ENCODE data around the gene ATF4. TPM values are rescaled to one million over a fixed set of nuclear protein-coding genes. Genes with fewer than 3 reads are reported as not detected.

ATF4 gene, protein sequence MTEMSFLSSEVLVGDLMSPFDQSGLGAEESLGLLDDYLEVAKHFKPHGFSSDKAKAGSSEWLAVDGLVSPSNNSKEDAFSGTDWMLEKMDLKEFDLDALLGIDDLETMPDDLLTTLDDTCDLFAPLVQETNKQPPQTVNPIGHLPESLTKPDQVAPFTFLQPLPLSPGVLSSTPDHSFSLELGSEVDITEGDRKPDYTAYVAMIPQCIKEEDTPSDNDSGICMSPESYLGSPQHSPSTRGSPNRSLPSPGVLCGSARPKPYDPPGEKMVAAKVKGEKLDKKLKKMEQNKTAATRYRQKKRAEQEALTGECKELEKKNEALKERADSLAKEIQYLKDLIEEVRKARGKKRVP
- 100 to 1,000 TPM; 289 to 325 (median 312) TPM for polyA plus RNA-seq (ENCODE audit: insufficient read length in 4 of 4)

DNA sequence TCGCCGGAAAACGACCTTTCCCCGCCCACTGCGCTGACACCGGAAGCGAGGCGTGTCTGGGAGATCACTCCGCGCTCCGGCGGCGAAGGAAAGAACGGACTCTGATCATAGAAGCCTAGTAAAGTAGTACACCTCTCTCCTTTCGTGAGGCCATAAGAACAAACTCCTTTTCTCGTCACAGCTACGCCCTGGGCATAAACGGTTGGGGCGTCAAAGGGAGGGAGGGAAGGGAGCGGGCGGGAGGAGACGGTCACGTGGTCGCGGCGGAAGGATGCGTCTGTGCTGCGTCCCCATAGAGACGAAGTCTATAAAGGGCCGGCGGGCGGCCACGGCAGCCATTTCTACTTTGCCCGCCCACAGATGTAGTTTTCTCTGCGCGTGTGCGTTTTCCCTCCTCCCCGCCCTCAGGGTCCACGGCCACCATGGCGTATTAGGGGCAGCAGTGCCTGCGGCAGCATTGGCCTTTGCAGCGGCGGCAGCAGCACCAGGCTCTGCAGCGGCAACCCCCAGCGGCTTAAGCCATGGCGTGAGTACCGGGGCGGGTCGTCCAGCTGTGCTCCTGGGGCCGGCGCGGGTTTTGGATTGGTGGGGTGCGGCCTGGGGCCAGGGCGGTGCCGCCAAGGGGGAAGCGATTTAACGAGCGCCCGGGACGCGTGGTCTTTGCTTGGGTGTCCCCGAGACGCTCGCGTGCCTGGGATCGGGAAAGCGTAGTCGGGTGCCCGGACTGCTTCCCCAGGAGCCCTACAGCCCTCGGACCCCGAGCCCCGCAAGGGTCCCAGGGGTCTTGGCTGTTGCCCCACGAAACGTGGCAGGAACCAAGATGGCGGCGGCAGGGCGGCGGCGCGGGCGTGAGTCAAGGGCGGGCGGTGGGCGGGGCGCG is at the start of gene ATF4:
Gene ATF4, plus strand, starts transcription at position 337 of the 880 bp plus-strand sequence. CDS start 884 bp downstream, outside the sequence.
- DNase-seq (ENCODE audit: low read depth in 4 of 4, low spot score in 3 of 4) = peak in 1 of 4 donors; percentile 99

DNA sequence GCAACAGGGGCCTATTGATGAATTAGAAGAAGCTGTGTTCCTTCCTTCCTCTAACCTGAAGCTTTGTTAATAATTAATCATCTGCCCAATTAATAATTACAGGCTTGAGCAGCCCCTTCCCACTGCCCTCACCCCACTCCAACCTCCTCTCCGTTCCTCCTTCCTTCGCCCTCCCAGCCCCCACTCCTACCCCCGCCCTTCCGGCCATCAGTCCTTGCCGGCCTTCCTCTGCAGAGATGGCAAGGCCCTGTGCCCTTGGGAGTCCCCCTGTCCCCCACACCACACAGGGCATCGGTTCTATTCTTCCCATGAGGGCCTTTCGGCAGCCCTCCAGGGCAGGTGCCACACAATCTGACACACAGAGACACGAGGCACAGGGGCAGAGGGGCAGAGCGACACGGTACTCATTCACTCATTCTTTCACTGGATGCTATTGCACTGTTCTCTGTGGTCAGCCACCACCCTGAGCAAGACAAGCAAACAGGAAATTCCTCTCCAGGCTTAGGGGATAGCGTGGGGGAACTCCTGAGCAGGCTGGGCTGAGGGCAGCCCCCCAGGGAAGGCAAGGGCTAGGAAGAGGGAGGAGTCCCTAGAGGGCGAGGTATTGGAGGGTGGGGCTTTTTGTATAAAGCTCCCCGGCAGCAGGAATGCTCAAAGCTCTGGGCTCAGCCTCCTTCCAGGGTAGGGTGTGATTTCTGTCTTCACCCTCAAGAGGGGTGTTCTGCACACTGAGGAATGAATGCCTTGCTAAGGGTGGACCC is 48.8 kb upstream of the ATF4 start:
- no peak for DNase-seq (ENCODE audit: low read depth in 4 of 4, low spot score in 3 of 4)

DNA sequence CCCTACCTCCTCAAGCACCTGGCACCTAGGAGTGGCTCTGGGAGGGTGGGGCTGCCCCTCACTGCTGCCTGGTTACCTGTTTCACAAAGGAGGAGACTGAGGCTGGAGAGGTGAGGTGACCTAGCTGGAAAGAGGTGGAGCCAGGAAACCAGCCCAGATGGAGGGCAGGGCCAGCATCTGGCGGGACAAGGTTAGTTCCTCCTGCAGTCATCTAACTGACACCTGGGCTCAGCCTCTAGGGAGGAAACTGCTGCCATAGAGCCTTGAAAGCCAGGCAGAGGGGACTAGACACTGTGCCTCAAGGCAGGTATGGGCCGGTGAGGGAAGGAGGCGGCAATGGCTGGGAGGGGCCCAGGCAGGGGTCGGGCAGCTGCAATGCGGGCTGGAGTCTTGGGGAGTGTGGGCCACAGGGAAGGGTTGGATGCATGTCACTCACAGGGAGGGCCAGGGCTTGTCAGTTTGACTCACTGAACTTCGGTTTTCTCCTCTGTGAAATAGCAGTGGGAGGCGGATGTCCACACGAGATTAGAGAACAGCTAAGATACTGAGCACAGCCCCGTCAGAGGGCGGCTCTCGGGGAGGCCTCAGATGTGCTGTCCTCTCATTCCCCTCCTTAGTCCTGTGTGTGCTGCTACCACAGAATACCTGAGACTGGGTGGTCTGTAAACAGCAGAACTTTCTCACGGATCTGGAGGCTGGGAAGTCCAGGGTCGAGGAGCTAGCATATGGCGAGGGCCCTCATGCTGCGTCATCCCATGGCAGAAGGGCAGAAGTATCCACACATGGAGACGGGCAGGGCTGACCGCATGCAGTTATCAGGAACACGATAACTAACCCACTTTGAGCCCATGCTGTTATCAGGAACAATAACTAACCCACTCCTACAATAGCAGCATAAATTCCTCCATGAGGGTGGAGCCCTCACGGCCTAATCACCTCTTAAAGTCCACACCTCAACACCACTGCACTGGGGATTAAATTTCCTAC is 47.5 kb upstream of the ATF4 start:
- no peak for DNase-seq (ENCODE audit: low read depth in 4 of 4, low spot score in 3 of 4)

DNA sequence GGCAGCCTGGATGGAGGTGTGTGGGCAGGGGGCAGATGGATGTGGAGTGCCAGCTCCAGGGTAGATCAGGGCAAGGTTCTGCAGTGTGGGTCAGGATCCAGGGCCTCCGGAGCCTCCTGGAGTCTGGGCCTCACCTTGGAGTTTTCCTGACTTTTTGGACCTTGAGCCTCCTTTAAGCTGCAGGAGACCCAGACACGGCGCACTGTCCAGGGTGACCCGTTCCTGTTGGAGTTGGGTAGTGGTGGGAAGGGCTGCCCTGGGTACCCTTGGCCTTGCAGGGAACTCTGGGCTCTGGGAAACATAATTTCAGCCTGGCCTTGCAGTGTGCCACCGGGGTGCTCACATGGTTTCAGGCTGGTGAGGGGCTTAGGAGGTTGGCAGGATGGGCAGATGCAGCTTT is 46.5 kb upstream of the ATF4 start:
- DNase-seq (ENCODE audit: low read depth in 4 of 4, low spot score in 3 of 4) = no peak

DNA sequence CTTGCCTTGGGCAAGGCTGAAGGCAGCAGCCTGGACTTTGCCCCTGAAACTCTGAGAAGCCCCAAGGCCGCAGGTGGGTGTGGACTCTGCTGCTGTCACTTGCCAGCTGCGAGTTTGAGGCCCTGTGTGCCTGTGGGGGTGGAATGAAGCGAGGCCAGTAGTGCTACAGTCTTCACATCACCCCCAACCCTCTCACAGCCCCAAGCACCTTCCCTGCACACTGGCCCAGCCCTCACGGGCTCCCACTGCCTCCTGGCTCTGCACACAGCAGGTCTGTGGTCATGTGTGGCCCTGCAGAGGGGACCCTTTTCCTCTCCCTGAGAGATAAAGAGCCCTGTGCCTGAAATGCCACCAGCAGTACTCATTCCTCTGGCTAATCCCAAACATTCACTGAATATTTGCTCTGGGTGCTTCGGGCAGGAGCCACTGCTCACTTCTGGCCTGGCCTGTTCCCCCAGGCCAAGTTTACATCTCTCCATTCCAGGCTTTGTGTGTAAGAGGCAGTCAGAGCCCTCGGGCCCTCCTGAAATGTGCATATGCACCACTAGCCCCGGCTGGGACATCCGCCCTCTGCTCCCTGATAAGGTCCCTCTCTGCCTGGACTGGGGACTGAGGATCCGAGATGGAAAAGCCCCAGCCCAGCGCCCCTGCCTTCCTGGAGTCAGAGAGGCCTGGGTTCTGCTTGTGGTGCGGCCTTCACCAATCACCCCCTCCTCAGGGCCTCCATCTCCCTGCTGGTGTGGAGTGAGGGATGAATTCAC is 45.8 kb upstream of the ATF4 start:
- DNase-seq (ENCODE audit: low read depth in 4 of 4, low spot score in 3 of 4) = no peak

DNA sequence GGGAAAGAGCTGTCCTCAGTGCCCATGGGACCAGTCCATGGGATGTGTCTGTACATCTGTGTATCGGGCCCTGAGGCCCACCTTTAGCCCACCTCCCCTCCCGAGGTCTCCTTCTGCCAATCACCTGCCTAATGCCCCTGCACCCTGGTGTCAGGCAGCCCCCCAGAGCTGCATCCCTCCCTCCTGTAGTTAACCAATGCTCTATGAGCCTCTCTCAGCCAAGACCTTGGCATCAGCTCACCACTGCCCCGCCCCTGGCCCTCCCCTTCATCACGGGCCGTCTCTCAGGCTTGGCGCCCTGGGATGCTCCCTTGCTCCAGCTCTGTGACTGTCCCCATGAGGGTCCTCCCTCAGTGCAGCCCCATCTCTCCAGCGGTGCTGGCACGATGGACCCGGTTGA is 45.0 kb upstream of the ATF4 start:
- DNase-seq (ENCODE audit: low read depth in 4 of 4, low spot score in 3 of 4) = no peak

DNA sequence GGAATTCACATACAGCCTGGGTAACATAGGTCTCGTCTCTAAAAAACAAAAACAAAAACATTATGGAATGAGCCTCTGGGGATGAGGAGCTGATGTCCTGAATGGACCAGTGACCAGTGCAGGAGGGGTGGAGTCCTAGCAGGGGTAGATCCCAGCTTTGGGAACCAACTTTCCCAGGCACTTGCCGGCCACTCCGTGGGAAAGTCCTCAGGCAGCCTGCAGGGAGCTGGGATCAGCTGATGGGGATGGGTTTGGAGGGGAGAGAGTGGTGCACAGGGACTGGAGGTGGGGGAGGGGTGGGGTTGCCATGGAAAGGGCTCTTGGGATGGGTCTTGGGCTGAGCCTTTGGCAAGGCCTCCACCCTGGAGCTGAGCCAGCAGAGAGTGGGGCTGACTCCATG is 44.5 kb upstream of the ATF4 start:
- DNase-seq (ENCODE audit: low read depth in 4 of 4, low spot score in 3 of 4) = no peak

DNA sequence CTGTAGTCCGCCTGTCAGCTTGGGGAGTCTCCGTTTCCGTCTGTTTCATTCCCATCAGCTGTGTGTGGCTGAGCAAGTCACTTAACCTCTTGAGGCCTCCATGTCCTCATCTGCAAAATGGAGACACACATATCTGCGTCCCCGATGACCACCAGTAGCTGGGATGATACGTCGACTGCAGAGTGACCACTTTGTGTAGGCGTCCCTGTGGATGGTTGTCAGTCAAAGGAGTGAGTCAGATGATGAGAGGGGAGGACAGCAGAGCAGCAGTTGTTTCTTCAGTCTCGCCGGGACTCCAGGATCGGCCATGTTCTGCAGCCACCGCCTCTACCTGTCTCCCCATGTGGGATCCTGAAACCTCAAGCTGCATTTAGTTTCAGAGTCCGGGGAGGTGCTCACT is 43.7 kb upstream of the ATF4 start:
- DNase-seq (ENCODE audit: low read depth in 4 of 4, low spot score in 3 of 4) = no peak

DNA sequence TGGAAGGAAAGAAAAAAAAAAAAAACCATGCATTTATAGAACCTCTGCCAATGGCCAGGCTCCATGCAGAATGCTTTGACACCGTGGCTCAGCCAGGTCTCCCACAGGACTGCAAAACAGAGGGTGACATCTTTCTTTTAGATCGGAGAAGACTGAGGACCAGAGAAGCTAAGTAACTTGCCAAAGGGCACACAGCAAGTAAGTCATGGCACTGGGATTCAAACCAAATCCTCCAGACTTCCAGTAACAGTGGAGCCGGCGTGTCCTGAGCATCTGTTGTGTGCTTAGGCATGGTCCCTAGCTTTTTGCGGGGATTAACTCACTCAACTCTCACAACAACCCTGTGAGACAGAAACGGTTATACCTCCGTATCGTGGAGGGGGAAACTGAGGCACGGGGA is 42.8 kb upstream of the ATF4 start:
- no peak for DNase-seq (ENCODE audit: low read depth in 4 of 4, low spot score in 3 of 4)

DNA sequence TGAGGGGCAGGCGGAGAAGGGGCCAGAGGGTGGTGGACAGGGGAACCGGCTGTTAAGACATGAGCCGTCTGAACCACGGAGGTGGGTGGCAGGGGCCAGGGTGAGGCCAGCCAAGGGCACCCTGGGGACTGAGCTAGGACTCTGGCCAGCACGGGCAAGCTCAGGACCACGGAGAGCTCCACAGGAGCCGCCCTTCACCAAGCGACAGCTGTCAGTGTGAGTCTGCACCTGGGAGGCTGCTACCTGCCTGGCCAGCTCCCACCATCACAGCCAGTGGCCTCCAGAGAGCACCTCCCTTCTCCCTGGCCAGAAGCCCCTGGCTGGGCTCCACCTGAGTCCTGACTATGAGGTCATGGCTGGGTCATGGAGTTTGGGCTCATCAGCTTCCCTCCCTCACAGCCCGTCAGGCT is 41.9 kb upstream of the ATF4 start:
- no peak for DNase-seq (ENCODE audit: low read depth in 4 of 4, low spot score in 3 of 4)

DNA sequence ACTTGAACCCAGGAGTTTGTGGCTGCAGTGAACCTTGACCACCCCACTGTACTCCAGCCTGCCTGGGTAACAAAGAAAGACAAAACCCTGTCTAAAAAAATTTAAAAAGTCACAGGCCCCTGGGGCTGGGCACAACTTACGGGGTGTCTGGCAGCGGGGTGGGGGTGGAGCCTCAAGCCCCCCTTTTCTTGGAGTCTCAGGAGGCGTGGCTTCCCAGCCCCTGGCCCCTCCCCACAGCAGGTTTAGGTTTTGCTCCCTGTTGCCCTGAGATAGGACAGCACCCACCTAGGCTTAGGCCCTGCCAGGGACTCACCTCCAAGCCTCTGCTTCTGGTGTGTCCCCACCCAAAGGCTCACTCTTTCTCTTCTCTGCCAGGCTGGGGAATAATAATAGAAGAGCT is 41.1 kb upstream of the ATF4 start:
- DNase-seq (ENCODE audit: low read depth in 4 of 4, low spot score in 3 of 4) = no peak

DNA sequence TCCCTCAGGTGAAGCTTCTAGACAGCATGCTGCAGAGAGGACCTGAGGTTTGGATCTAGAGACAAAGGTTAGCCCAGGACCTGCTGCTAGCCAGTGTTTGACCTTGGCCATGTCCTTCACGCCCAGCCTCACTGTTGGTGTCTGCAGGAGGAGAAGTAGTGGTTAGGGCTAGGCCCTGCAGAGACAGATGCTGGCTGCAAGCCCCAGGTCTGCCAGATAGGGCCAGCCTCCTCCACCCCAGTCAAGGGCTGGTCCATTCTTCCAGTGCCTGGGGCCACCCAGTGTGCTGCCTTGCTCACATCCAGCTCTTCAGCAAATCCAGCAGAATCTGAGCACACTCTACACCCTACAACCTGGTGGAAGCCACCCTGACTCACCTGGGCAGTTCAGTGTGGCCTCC is 39.8 kb upstream of the ATF4 start:
- DNase-seq (ENCODE audit: low read depth in 4 of 4, low spot score in 3 of 4) = no peak

DNA sequence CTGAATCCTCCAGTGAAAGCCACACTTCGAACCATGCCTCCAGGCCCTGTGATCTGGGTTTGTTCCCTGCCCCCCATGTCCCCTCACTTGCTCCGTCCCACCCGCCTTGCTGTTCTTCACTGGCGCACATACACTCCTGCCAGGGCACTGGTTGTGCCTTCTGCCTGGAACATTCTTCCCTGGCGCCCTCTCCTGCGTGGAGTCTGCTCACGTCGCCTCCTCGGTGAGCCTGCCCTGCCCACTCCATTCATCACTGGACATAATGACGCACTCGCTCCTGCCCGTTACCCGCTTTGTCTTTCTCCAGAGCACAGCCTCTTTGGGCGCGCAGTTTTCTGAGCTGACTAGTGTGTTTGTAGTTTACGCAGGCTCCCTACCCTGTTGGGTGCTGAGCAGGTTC is 39.3 kb upstream of the ATF4 start:
- no peak for DNase-seq (ENCODE audit: low read depth in 4 of 4, low spot score in 3 of 4)

DNA sequence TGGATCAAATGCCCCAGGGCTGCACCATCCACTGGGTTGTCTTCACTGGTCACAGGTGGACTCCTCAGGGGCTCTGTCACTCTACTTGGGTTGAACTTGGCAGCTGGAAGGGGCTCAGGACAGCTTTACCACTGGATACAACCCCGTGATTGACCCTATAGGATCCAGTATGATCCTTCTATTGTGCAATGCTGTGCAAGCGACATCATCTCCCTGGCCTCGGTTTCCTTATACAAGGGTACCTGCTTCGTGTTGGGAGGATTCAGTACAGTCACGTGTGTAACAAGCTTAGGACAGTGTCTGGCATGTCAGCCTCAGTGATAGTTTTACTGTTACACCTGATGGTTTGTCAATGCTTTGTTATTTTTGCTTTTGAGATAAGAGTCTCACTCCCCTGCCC is 38.8 kb upstream of the ATF4 start:
- no peak for DNase-seq (ENCODE audit: low read depth in 4 of 4, low spot score in 3 of 4)

DNA sequence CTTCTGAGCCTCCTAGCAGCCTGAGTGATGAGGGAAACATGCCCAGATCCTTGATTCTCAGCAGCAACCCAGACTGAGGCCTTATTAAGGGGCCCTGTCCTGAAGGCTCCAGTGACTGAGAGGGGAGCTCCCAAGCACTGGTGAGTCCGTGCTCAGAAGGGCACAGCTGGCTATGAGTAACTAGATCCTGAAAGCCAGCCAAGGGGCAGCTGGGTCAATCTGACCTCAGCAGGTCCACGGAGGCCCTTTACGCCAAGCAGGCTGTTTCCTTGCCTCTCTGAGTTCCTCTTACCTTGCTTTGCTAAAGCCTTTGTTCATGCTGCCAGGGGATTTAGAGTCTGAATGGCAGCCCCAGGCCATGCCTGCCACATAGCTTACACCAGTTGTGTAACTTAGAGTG is 37.6 kb upstream of the ATF4 start:
- no peak for DNase-seq (ENCODE audit: low read depth in 4 of 4, low spot score in 3 of 4)

DNA sequence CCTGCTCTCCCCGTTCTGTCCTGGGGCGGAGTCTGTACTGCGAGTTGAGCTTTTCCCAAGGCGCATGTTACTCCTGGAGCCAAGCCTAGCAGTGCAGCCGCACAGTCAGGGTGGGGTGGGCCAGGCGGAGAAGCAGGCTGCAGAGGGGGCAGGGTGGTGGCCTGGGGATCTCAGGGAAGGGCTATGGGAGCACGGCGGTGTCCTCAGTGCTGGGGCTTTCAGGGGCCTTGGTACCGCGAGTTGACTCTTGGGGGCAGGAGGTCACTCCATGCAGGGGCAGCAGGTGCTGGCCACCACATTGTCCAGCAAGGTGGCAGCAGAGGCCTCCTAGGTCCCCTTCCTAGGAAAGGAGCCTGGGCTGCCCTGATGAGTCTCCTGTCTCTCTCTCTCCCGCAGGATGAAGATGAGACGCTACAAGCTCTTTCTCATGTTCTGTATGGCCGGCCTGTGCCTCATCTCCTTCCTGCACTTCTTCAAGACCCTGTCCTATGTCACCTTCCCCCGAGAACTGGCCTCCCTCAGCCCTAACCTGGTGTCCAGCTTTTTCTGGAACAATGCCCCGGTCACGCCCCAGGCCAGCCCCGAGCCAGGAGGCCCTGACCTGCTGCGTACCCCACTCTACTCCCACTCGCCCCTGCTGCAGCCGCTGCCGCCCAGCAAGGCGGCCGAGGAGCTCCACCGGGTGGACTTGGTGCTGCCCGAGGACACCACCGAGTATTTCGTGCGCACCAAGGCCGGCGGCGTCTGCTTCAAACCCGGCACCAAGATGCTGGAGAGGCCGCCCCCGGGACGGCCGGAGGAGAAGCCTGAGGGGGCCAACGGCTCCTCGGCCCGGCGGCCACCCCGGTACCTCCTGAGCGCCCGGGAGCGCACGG is 33.2 kb upstream of the ATF4 start:
- no peak for DNase-seq (ENCODE audit: low read depth in 4 of 4, low spot score in 3 of 4)

DNA sequence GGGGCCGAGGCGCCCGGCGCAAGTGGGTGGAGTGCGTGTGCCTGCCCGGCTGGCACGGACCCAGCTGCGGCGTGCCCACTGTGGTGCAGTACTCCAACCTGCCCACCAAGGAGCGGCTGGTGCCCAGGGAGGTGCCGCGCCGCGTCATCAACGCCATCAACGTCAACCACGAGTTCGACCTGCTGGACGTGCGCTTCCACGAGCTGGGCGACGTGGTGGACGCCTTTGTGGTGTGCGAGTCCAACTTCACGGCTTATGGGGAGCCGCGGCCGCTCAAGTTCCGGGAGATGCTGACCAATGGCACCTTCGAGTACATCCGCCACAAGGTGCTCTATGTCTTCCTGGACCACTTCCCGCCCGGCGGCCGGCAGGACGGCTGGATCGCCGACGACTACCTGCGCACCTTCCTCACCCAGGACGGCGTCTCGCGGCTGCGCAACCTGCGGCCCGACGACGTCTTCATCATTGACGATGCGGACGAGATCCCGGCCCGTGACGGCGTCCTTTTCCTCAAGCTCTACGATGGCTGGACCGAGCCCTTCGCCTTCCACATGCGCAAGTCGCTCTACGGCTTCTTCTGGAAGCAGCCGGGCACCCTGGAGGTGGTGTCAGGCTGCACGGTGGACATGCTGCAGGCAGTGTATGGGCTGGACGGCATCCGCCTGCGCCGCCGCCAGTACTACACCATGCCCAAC is 32.4 kb upstream of the ATF4 start:
- DNase-seq (ENCODE audit: low read depth in 4 of 4, low spot score in 3 of 4) = no peak

Data from right renal pelvis (tissue), 4 donors.